ENCODE results near the gene OR6B3. TPM values are rescaled to one million over a fixed set of nuclear protein-coding genes. Genes with fewer than 3 reads are reported as not detected.
"Not testable (repeated sequence)": the region's sequence is repeated elsewhere in the genome, so short reads cannot be mapped to it uniquely, and the experiment has no call there.

OR6B3 gene
- total and polyA plus RNA-seq, 9 of the 15 experiments (the other 6 are each of a cell fraction or from before 2014, with no cell fraction given) = not detected

GRCh38 chr2:240048237-240048636, 5.1 kb downstream of the OR6B3 start:
- TF ChIP-seq HEY1 (CRISPR knock-in tag; IDR thresholded peaks at IDR 0.05; ENCODE audit: borderline replicate concordance) = no peak
- TF ChIP-seq TEAD1 (CRISPR knock-in tag; IDR thresholded peaks at IDR 0.05) = no peak
- ATAC-seq (no peak), DNase-seq (ENCODE audit: extremely low read depth in 1 of 4, low spot score in 3 of 4) (no peak), FAIRE-seq (no peak)
- Histone ChIP-seq H3K4me2 (ENCODE audit: insufficient read depth, low read length) (no peak overlapping the region), H3K4me1 (replicated peaks in 1 of 2; ENCODE audit: control insufficient read depth in 2 of 2, insufficient read depth in 2 of 2, low read length in 2 of 2) (no peaks in the 10 kb centered on the region), H4K20me1 (replicated peaks; ENCODE audit: control insufficient read depth, insufficient read depth, low read length) (no peaks in the 10 kb centered on the region), H2AFZ (ENCODE audit: low read depth, low read length) (no peak overlapping the region), H3K9me1 (ENCODE audit: control insufficient read depth, insufficient read depth, low read length) (no peaks in the 10 kb centered on the region), H3K27me3 (ENCODE audit: control insufficient read depth in 2 of 2, insufficient read depth in 2 of 2, low read length in 2 of 2) (peaks cover 12 to 41% of the 10 kb centered on the region in 2 experiments; a peak in 4 of 5 replicates), H3K79me2 (ENCODE audit: control insufficient read depth, insufficient read depth, low read length) (no peaks in the 10 kb centered on the region), H3K4me3 (no peak overlapping the region), H3K9me3 (replicated peaks; ENCODE audit: control insufficient read depth, insufficient read depth, low read depth, low read length) (no peaks in the 10 kb centered on the region), H3K36me3 (ENCODE audit: control insufficient read depth, insufficient read depth, low read length) (no peaks in the 10 kb centered on the region), H3K9ac (ENCODE audit: insufficient read depth in 1 of 2, low read depth in 2 of 2, low read length in 2 of 2) (no peak overlapping the region), H3K27ac (ENCODE audit: extremely low read depth, low read depth, low read length) (no peak overlapping the region)
- 2% methylated on average over 9 of the region's 9 CpGs for WGBS (ENCODE audit: insufficient coverage, low coverage, missing lambda C conversion rate)
- intact Hi-C loops (cut with micrococcal nuclease) = no loop called here
- ChIA-PET CTCF (ENCODE audit: low intra/inter-chr PET ratio) (no interaction called here), POLR2A (no interaction called here)
- BruUV-seq (replicated peaks) = no TSS peak
- in situ Hi-C loops (cut with MboI) = no loop called here

GRCh38 chr2:240045098-240045497, 8.2 kb downstream of the OR6B3 start:
- DNase-seq (ENCODE audit: extremely low read depth in 1 of 4, low spot score in 3 of 4) (no peak), ATAC-seq (no peak), FAIRE-seq (no peak)
- intact Hi-C loops (cut with micrococcal nuclease) = no loop called here
- BruUV-seq (replicated peaks) = no TSS peak
- no peak overlapping the region for H3K4me2 ChIP-seq (ENCODE audit: insufficient read depth, low read length)
- H3K27ac ChIP-seq (ENCODE audit: extremely low read depth, low read depth, low read length) = no peak overlapping the region
- TF ChIP-seq RBM14 (IDR thresholded peaks at IDR 0.05; ENCODE audit: borderline replicate concordance, insufficient read depth, low read depth, low read length) (no peak), E2F5 (CRISPR knock-in tag; IDR thresholded peaks at IDR 0.05) (no peak), MTA1 (IDR thresholded peaks at IDR 0.05; ENCODE audit: borderline replicate concordance) (no peak), RB1 (IDR thresholded peaks at IDR 0.05; ENCODE audit: low read depth) (no peak)
- H3K9me3 ChIP-seq (replicated peaks; ENCODE audit: control insufficient read depth, insufficient read depth, low read depth, low read length) = no peaks in the 10 kb centered on the region
- no peaks in the 10 kb centered on the region for H4K20me1 ChIP-seq (replicated peaks; ENCODE audit: control insufficient read depth, insufficient read depth, low read length)
- peaks cover 14 to 52% of the 10 kb centered on the region in 2 experiments; a peak in 3 of 5 replicates for H3K27me3 ChIP-seq (ENCODE audit: control insufficient read depth in 2 of 2, insufficient read depth in 2 of 2, low read length in 2 of 2)
- POLR2A ChIA-PET = no interaction called here
- H3K36me3 ChIP-seq (ENCODE audit: control insufficient read depth, insufficient read depth, low read length) = no peaks in the 10 kb centered on the region
- H3K9me1 ChIP-seq (ENCODE audit: control insufficient read depth, insufficient read depth, low read length) = no peaks in the 10 kb centered on the region
- no peaks in the 10 kb centered on the region for H3K4me1 ChIP-seq (replicated peaks in 1 of 2; ENCODE audit: control insufficient read depth in 2 of 2, insufficient read depth in 2 of 2, low read length in 2 of 2)
- H2AFZ ChIP-seq (ENCODE audit: low read depth, low read length) = no peak overlapping the region
- H3K79me2 ChIP-seq (ENCODE audit: control insufficient read depth, insufficient read depth, low read length) = no peaks in the 10 kb centered on the region
- 2% methylated on average over 12 of the region's 13 CpGs for WGBS (ENCODE audit: insufficient coverage, low coverage, missing lambda C conversion rate)
- no peak overlapping the region for H3K4me3 ChIP-seq
- no peak overlapping the region for H3K9ac ChIP-seq (ENCODE audit: insufficient read depth in 1 of 2, low read depth in 2 of 2, low read length in 2 of 2)
- CTCF ChIA-PET (ENCODE audit: low intra/inter-chr PET ratio) = no interaction called here
- in situ Hi-C loops (cut with MboI) = no loop called here

GRCh38 chr2:240044096-240044495, 9.2 kb downstream of the OR6B3 start:
- H3K4me2 ChIP-seq (ENCODE audit: insufficient read depth, low read length); in situ Hi-C loops (cut with MboI); H3K9ac ChIP-seq (ENCODE audit: insufficient read depth in 1 of 2, low read depth in 2 of 2, low read length in 2 of 2); CTCF ChIA-PET (ENCODE audit: low intra/inter-chr PET ratio); BruUV-seq (replicated peaks); H3K79me2 ChIP-seq (ENCODE audit: control insufficient read depth, insufficient read depth, low read length); H3K4me1 ChIP-seq (replicated peaks in 1 of 2; ENCODE audit: control insufficient read depth in 2 of 2, insufficient read depth in 2 of 2, low read length in 2 of 2); H3K9me3 ChIP-seq (replicated peaks; ENCODE audit: control insufficient read depth, insufficient read depth, low read depth, low read length); H4K20me1 ChIP-seq (replicated peaks; ENCODE audit: control insufficient read depth, insufficient read depth, low read length); intact Hi-C loops (cut with micrococcal nuclease); DNase-seq (ENCODE audit: extremely low read depth in 1 of 4, low spot score in 3 of 4); H2AFZ ChIP-seq (ENCODE audit: low read depth, low read length); H3K27ac ChIP-seq (ENCODE audit: extremely low read depth, low read depth, low read length); FAIRE-seq; H3K36me3 ChIP-seq (ENCODE audit: control insufficient read depth, insufficient read depth, low read length); H3K9me1 ChIP-seq (ENCODE audit: control insufficient read depth, insufficient read depth, low read length); H3K4me3 ChIP-seq; ATAC-seq; POLR2A ChIA-PET: not testable (repeated sequence)
- H3K27me3 ChIP-seq (ENCODE audit: control insufficient read depth in 2 of 2, insufficient read depth in 2 of 2, low read length in 2 of 2) = peaks cover 14 to 55% of the 10 kb centered on the region in 2 experiments; a peak in 3 of 5 replicates
- 0% methylated on average over 1 of the region's 2 CpGs for WGBS (ENCODE audit: insufficient coverage, low coverage, missing lambda C conversion rate)
